Activated naive CD4-positive, alpha-beta T cell treated with anti-CD3 and anti-CD28 coated beads, Interleukin-2, amount 10 ng/mL, durations not matched to agents 7 days and 5 days (primary cell): ENCODE measurements around the gene GFPT1.

Experiments used
- CTCF ChIA-PET: fragments of 350-600 bp; sonication (Branson Sonifier 250); formaldehyde crosslinking; loops from one replicate; lab custom pipeline; 2021; ENCODE audit warnings: antibody characterized with exemption; lab: Charles Lee
- DNase-seq: peaks from one replicate; pipeline ENCODE4 v3.0.0-alpha.2; 2020
- H3K27ac Mint-ChIP-seq: one replicate; pipeline ENCODE4 v1.8.0; 2021; ENCODE audit warnings: mild to moderate bottlenecking, moderate library complexity, mixed read lengths
- H3K27me3 Mint-ChIP-seq: one replicate; pipeline ENCODE4 v1.8.0; 2021; ENCODE audit warnings: mild to moderate bottlenecking, mixed read lengths
- H3K36me3 Mint-ChIP-seq: one replicate; pipeline ENCODE4 v1.8.0; 2021; ENCODE audit warnings: mixed read lengths
- H3K4me1 Mint-ChIP-seq: one replicate; pipeline ENCODE4 v1.8.0; 2021; ENCODE audit warnings: mixed read lengths
- H3K4me3 Mint-ChIP-seq: one replicate; pipeline ENCODE4 v1.8.0; 2021; ENCODE audit warnings: mild to moderate bottlenecking, moderate library complexity, mixed read lengths
- H3K9me3 Mint-ChIP-seq: one replicate; pipeline ENCODE4 v1.8.0; 2021; ENCODE audit warnings: mixed read lengths

The GFPT1 gene

GRCh38 chr2:69393963-69394362 lies 6.9 kb upstream of the GFPT1 start:
- Mint-ChIP-seq H3K4me3 (no peak overlapping the region), H3K27me3 (no peaks in the 10 kb centered on the region), H3K27ac (no peak overlapping the region), H3K9me3 (no peaks in the 10 kb centered on the region), H3K36me3 (peaks cover 28% of the 10 kb centered on the region), H3K4me1 (no peaks in the 10 kb centered on the region)
- DNase-seq = no peak
- CTCF ChIA-PET = interaction anchor here (0.7 kb wide), 1 partner anchor 19 kb away, joined by 4 read pairs; no protein-coding TSS in a partner anchor

- no peaks in the 10 kb centered on the region for H3K27me3 Mint-ChIP-seq
- CTCF ChIA-PET = interaction anchor here (0.8 to 1.1 kb wide), 2 partner anchors 15 to 47 kb away, joined by 3 to 4 read pairs; partner anchors contain the start of gene NFU1
Observed at GRCh38 chr2:69390471-69390870, 3.4 kb upstream of the GFPT1 start.

GRCh38 chr2:69390001-69390400 lies 3.0 kb upstream of the GFPT1 start:
- Mint-ChIP-seq H3K4me3 (no peak overlapping the region), H3K4me1 (peaks cover 24% of the 10 kb centered on the region), H3K27me3 (no peaks in the 10 kb centered on the region), H3K36me3 (peaks cover 18% of the 10 kb centered on the region), H3K27ac (no peak overlapping the region), H3K9me3 (no peaks in the 10 kb centered on the region)
- DNase-seq = no peak
- CTCF ChIA-PET = interaction anchor here (0.8 kb wide), 1 partner anchor 15 kb away, joined by 4 read pairs; no protein-coding TSS in a partner anchor

More at GRCh38 chr2:69390471-69390870, 3.4 kb upstream of the GFPT1 start:
- no peak for DNase-seq
- no peaks in the 10 kb centered on the region for H3K9me3 Mint-ChIP-seq
- no peak overlapping the region for H3K27ac Mint-ChIP-seq
- peaks cover 18% of the 10 kb centered on the region for H3K36me3 Mint-ChIP-seq
- H3K4me3 Mint-ChIP-seq = no peak overlapping the region
- peaks cover 21% of the 10 kb centered on the region for H3K4me1 Mint-ChIP-seq

GRCh38 chr2:69389271-69389670 lies 2.2 kb upstream of the GFPT1 start:
- DNase-seq = no peak
- Mint-ChIP-seq H3K9me3 (no peaks in the 10 kb centered on the region), H3K27me3 (no peaks in the 10 kb centered on the region), H3K27ac (no peak overlapping the region), H3K36me3 (peaks cover 11% of the 10 kb centered on the region), H3K4me1 (peaks cover 30% of the 10 kb centered on the region), H3K4me3 (no peak overlapping the region)
- CTCF ChIA-PET = no interaction called here

GRCh38 chr2:69387770-69388481 lies 899 bp upstream of the GFPT1 start:
- no peak for DNase-seq
- H3K27ac Mint-ChIP-seq = peak overlapping the region; percentile 71
- CTCF ChIA-PET = interaction anchor here (1.0 kb wide), 1 partner anchor 13 kb away, joined by 5 read pairs; no protein-coding TSS in a partner anchor

GRCh38 chr2:69386360-69386759 lies 667 bp downstream of the GFPT1 start:
- Mint-ChIP-seq H3K4me1 (peaks cover 47% of the 10 kb centered on the region), H3K9me3 (no peaks in the 10 kb centered on the region), H3K27me3 (no peaks in the 10 kb centered on the region), H3K36me3 (peaks cover 10% of the 10 kb centered on the region), H3K27ac (peak overlapping the region; percentile 80), H3K4me3 (peak overlapping the region; percentile 87)
- DNase-seq = no peak
- CTCF ChIA-PET = interaction anchor here (0.7 to 2.0 kb wide), 4 partner anchors 10 to 328 kb away, joined by 3 to 16 read pairs (median 4); partner anchors contain the start of gene NFU1

More at GRCh38 chr2:69387770-69388481, 899 bp upstream of the GFPT1 start:
- H3K4me3 Mint-ChIP-seq = peak overlapping the region; percentile 87
- no peaks in the 10 kb centered on the region for H3K27me3 Mint-ChIP-seq
- H3K9me3 Mint-ChIP-seq = no peaks in the 10 kb centered on the region
- H3K36me3 Mint-ChIP-seq = peaks cover 3% of the 10 kb centered on the region
- H3K4me1 Mint-ChIP-seq = peaks cover 40% of the 10 kb centered on the region

GRCh38 chr2:69385443-69386151 lies 1.4 kb downstream of the GFPT1 start:
- Mint-ChIP-seq H3K36me3 (peaks cover 12% of the 10 kb centered on the region), H3K27me3 (no peaks in the 10 kb centered on the region), H3K9me3 (no peaks in the 10 kb centered on the region), H3K4me3 (peak overlapping the region; percentile 87), H3K4me1 (peaks cover 50% of the 10 kb centered on the region), H3K27ac (peak overlapping the region; percentile 80)
- CTCF ChIA-PET = interaction anchor here (0.7 to 2.0 kb wide), 5 partner anchors 9 to 54 kb away, joined by 3 to 16 read pairs (median 3); partner anchors contain the start of gene NFU1
- DNase-seq = no peak

- Mint-ChIP-seq H3K4me3 (no peak overlapping the region), H3K27ac (no peak overlapping the region), H3K27me3 (no peaks in the 10 kb centered on the region), H3K36me3 (peaks cover 12% of the 10 kb centered on the region), H3K4me1 (peaks cover 54% of the 10 kb centered on the region), H3K9me3 (no peaks in the 10 kb centered on the region)
- DNase-seq = no peak
- CTCF ChIA-PET = interaction anchor here (0.7 to 1.6 kb wide), 3 partner anchors 9 to 182 kb away, joined by 3 to 5 read pairs (median 4); no protein-coding TSS in a partner anchor
Observed at GRCh38 chr2:69384618-69385081, 2.4 kb downstream of the GFPT1 start.

GRCh38 chr2:69383176-69383812 lies 3.7 kb downstream of the GFPT1 start:
- Mint-ChIP-seq H3K4me3 (no peak overlapping the region), H3K4me1 (peaks cover 54% of the 10 kb centered on the region), H3K27me3 (no peaks in the 10 kb centered on the region), H3K27ac (no peak overlapping the region), H3K9me3 (no peaks in the 10 kb centered on the region), H3K36me3 (peaks cover 14% of the 10 kb centered on the region)
- DNase-seq = no peak
- CTCF ChIA-PET = interaction anchor here (1.3 to 1.6 kb wide), 2 partner anchors 8 to 183 kb away, joined by 3 to 5 read pairs; no protein-coding TSS in a partner anchor

- H3K27me3 Mint-ChIP-seq = no peaks in the 10 kb centered on the region
- CTCF ChIA-PET = no interaction called here
- H3K4me3 Mint-ChIP-seq = no peak overlapping the region
- peaks cover 14% of the 10 kb centered on the region for H3K36me3 Mint-ChIP-seq
- no peak for DNase-seq
- no peak overlapping the region for H3K27ac Mint-ChIP-seq
- peaks cover 47% of the 10 kb centered on the region for H3K4me1 Mint-ChIP-seq
- H3K9me3 Mint-ChIP-seq = no peaks in the 10 kb centered on the region
Observed at GRCh38 chr2:69382547-69382946, 4.5 kb downstream of the GFPT1 start.

- CTCF ChIA-PET = no interaction called here
- H3K27ac Mint-ChIP-seq = no peak overlapping the region
Observed at GRCh38 chr2:69381337-69381737, 5.7 kb downstream of the GFPT1 start.

GRCh38 chr2:69380072-69380917 lies 6.7 kb downstream of the GFPT1 start:
- CTCF ChIA-PET = interaction anchor here (0.6 kb wide), 1 partner anchor 73 kb away, joined by 3 read pairs; no protein-coding TSS in a partner anchor
- Mint-ChIP-seq H3K36me3 (peaks cover 19% of the 10 kb centered on the region), H3K4me1 (peaks cover 39% of the 10 kb centered on the region), H3K4me3 (no peak overlapping the region), H3K27ac (no peak overlapping the region), H3K9me3 (no peaks in the 10 kb centered on the region), H3K27me3 (no peaks in the 10 kb centered on the region)
- DNase-seq = no peak

More at GRCh38 chr2:69381337-69381737, 5.7 kb downstream of the GFPT1 start:
- Mint-ChIP-seq H3K4me3 (no peak overlapping the region), H3K9me3 (no peaks in the 10 kb centered on the region), H3K27me3 (no peaks in the 10 kb centered on the region), H3K36me3 (peaks cover 14% of the 10 kb centered on the region), H3K4me1 (peaks cover 43% of the 10 kb centered on the region)
- DNase-seq = no peak

- Mint-ChIP-seq H3K9me3 (no peaks in the 10 kb centered on the region), H3K27ac (no peak overlapping the region), H3K36me3 (peaks cover 14% of the 10 kb centered on the region), H3K27me3 (no peaks in the 10 kb centered on the region), H3K4me1 (peaks cover 15% of the 10 kb centered on the region), H3K4me3 (no peak overlapping the region)
- CTCF ChIA-PET = interaction anchor here (0.6 to 3.2 kb wide), 9 partner anchors 10 to 588 kb away, joined by 3 to 17 read pairs (median 4); partner anchors contain the start of genes GFPT1 and NFU1
- DNase-seq = no peak
Observed at GRCh38 chr2:69376403-69376802, 10.6 kb downstream of the GFPT1 start.
